HK-2 (cell line): ENCODE data around the gene EBF3.
A peak's percentile ranks its signal among the peaks of the same experiment; 100 is the strongest.

Source experiments
- DNase-seq: peaks from one replicate; pipeline ENCODE4 v3.0.0-alpha.2; 2018; ENCODE audit not compliant: unreplicated experiment

Gene EBF3

DNA sequence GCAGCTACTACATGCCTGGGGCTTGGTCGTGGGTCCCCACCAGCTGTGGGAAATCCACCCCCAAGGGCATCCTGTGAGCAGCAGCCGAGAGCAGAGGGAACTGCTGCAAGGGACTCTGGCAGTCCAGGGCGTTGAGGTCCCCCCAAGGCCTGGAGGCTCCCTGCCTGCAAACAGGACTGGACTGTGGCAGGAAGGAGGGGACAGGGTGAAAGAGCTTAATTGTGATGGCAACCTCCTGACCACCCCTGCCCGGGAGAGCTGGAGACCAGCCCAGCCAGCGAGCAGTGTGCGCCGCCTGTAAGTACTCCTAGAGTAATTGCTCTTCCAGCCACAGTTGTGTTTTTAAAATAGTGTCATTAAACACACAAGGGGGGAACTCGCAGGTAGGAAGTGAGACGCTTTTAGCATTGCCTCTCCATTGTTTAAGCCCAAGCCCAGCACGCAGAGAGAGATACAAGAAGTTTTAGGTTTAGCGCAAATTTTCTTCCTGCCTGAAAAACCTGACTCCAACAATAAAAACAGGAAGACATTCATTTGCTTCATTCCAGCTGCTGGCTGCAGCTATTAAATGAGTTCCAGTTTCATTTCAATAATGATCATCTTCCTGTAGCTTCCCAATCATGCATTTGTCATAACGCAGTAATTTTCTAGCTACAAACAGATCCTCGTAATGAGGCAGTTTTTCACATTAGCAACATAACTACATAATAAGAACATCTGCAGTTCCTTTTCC, 111.1 kb downstream of the EBF3 start:
- no peak for DNase-seq

DNA sequence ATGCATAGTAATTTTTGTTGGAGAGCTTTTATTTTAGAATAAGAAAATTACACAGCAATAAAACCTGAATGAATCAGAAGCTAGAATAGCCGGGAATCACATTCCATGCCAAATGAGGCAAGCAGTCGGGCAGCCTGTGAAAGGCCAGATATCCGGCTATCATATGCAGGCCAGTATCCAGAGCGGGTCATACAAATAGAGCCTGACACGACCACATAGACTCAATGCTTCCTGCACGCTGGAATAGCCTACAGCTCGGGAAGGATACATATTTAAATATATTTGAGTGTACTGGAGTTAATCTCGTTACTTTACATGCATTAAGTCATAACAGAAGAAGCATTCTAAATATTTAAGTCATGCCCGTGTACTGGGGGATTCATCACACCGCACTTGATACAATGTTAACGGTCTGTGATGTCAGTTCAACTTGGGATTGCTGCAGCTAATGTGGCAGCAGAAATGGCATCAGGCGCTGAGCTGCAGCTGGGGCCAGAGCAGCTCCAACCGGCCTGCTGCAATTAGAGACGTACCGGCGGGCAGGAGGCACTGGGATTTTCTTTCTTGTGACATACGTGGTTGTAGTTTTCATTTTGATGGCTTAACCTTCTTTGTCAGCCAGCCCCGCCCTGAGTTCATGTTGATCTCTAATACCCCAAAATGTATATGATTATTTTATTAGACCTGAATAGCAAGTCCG, 112.0 kb downstream of the EBF3 start:
- peak; percentile 41 for DNase-seq

GRCh38 chr10:129850790-129851189, 113.3 kb downstream of the EBF3 start:
- DNase-seq = no peak

GRCh38 chr10:129850316-129850715, 113.8 kb downstream of the EBF3 start:
- DNase-seq = no peak

GRCh38 chr10:129849853-129850252, 114.2 kb downstream of the EBF3 start:
- no peak for DNase-seq

DNA sequence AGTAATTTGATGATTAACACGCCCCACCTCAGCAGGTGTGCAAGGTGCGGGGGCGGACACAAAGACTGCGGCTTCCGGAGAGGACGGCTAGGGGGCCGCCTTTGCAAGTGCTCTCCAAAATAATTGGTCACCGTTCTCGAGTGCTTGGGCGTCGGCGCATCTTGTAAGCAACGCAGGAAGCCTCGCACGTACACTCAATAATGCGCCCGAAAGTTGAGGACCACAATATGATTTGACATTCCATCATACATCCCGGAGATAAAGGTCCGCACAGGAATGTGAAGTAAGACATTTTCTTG, 114.7 kb downstream of the EBF3 start:
- no peak for DNase-seq

- no peak for DNase-seq
Observed at GRCh38 chr10:129848696-129849451, 115.2 kb downstream of the EBF3 start.

GRCh38 chr10:129847741-129848483, 116.2 kb downstream of the EBF3 start:
- DNase-seq = no peak

- no peak for DNase-seq
Observed at GRCh38 chr10:129846991-129847391, 117.1 kb downstream of the EBF3 start.

- no peak for DNase-seq
Observed at GRCh38 chr10:129845111-129845753, 118.8 kb downstream of the EBF3 start.

- DNase-seq = no peak
Observed at GRCh38 chr10:129844216-129844766, 119.8 kb downstream of the EBF3 start.

- no peak for DNase-seq
Observed at GRCh38 chr10:129843702-129844101, 120.4 kb downstream of the EBF3 start.

GRCh38 chr10:129843131-129843541, 120.9 kb downstream of the EBF3 start:
- no peak for DNase-seq

- DNase-seq = no peak
Observed at GRCh38 chr10:129842031-129842430, 122.0 kb downstream of the EBF3 start.

DNA sequence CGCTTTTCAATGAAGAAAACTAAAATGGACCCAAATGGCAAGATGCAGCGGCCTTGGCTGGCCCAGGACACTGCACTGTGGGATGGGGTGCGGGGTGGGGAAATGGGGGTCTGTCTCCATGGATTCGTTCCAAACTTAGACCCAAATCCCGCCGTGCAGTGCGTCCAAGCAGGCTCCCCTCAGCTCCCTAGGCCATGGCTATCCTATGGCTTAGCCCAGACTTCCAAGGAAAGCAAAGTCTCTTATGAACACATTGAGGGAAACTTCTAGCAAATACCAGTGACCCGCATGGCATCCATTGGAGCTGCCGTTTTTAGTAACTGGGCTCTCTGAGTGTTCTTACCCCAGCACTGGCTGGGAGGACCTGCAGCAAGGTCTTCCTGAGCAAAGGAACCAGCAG, 122.5 kb downstream of the EBF3 start:
- DNase-seq = no peak

DNA sequence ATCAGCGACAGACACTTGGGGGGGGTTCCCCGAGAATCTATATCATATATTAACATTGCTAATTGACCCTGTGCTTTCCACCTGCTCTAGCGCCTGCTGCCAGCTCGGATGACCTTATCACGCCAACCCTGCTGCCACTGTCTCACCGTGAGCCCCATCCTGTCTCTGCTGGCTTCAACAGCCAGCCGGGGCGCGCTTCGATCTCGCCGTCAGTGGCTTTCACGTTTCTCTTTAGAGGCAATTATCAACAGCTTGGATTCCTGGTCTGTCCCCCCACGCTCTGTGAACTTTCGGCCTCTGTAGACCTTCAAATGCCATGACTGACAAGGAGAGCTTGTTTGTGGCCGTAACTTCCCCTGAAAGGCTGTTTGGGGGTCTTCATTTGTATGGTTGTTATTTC, 123.0 kb downstream of the EBF3 start:
- DNase-seq = no peak

DNA sequence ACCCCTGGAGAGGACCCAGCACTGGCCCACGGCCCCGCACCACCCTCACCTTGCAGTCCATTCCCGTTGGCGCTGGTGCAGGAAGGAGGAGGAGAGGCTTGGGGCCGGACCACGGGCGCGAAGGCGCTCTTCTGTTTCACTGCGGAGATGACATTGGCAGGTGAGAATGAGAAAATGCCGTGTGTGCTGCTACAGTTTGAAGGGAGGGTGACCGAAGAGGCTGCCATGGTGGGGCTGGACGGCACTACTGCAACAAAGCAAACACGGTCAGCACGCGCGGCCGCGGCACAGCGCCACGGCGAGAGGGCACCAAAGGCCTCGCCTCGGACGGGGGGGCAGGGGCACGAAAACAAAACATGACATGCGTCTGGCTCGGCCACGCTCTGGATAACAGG, 123.9 kb downstream of the EBF3 start:
- DNase-seq = no peak

- DNase-seq = no peak
Observed at GRCh38 chr10:129839285-129840195, 124.5 kb downstream of the EBF3 start.

DNA sequence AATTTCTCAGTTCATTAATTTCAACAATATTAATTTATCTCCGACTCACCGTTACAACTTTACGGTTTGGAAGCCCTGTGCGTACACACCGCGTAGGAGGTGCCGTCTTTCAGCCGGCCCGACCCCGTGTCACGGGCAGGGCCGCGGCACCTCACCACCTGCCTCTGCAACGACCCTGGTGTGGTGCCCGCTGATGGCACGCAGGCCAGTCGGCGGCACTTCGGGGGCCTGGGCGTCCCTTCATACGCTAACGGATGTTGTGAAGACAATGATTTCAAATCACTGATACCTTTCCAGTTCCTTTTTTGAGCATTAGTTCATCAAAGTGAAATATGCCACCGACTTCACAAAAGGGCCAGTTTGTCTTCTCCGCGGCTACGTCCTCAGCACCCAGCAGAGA, 125.3 kb downstream of the EBF3 start:
- DNase-seq = no peak

DNA sequence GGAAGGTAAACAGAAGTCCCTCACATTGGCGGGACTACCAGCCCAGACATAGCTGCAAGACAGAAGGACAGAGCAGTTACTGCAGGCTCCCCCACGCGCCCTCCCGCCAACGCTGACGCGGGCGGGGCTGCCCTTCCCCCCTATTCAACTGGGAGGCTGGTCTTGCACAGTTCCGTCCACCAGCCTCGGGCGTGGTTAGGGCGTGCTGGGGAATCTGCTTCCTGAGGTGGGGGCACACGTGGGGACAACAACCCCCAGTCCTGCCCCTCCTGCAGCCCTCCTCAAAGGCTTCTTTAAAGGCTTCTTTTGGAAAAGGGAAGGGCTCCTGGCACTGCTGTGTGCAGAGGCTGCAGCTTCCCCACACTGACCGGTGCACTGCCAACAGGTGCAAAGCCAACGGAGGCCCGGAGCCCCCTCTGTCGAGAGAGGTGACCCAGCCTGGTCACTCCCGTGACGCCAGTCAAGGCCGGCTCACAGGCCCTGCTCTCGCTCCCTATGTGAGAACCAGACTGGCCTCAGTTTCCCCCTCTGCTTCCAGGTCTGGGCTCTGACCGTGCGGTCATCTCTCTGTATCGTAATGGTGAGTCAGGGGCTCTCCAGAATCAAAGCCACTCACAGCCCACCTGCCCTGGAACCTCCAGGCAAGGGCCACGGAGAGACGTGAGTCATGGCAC, 126.0 kb downstream of the EBF3 start:
- DNase-seq = no peak
